Heart left ventricle (tissue), 16 donors: ENCODE measurements around the gene SRGAP3. TPM values are rescaled to one million over a fixed set of nuclear protein-coding genes. Genes with fewer than 3 reads are reported as not detected.

Experiments
- ATAC-seq, 4 donors: fragments of 200-7000 bp; cut with Tn5 transposase; one replicate each; pipeline ENCODE4 v1.9.1; 2020 to 2022; ENCODE audit warnings: moderate library complexity in 4 of 4, mild to moderate bottlenecking in 3 of 4, moderate number of reproducible peaks in 1 of 4
- DNase-seq, 5 donors: peaks; one replicate each; pipeline ENCODE4 v3.0.0-alpha.2; 2020
- H3K27ac ChIP-seq, 12 donors: fragments of 200-600 bp; sonication (generic) in 4 of 12; one replicate each; pipeline versions ENCODE4 v1.5.0 to v1.8.0; 2016 to 2022; ENCODE audit warnings: mild to moderate bottlenecking in 2 of 12
- H3K27me3 ChIP-seq, 9 donors: fragments of 200-600 bp; sonication (generic) in 2 of 9; one replicate each; pipeline versions ENCODE4 v1.5.1 to v1.8.0; 2016 to 2022; ENCODE audit warnings: mild to moderate bottlenecking in 3 of 9
- H3K36me3 ChIP-seq, 9 donors: fragments of 200-600 bp; sonication (generic) in 2 of 9; one replicate each; pipeline versions ENCODE4 v1.5.0 to v1.8.0; 2018 to 2022; ENCODE audit warnings: mild to moderate bottlenecking in 2 of 9
- H3K4me1 ChIP-seq, 12 donors: fragments of 200-600 bp; sonication (generic) in 4 of 12; one replicate each; pipeline versions ENCODE4 v1.5.0 to v1.8.0; 2016 to 2022; ENCODE audit warnings: mild to moderate bottlenecking in 3 of 12
- H3K4me3 ChIP-seq, 12 donors: fragments of 200-600 bp; sonication (generic) in 4 of 12; one replicate each; pipeline versions ENCODE4 v1.5.0 to v1.8.0; 2017 to 2022; ENCODE audit warnings: mild to moderate bottlenecking in 9 of 12, moderate library complexity in 4 of 12
- H3K9me3 ChIP-seq, 12 donors: fragments of 200-600 bp; sonication (generic) in 4 of 12; one replicate each; pipeline versions ENCODE4 v1.5.0 to v1.8.0; 2016 to 2022; ENCODE audit warnings: mild to moderate bottlenecking in 1 of 12
- CTCF ChIP-seq, 12 donors: fragments of 200-600 bp; sonication (generic) in 4 of 12; IDR thresholded peaks; one replicate each; pipeline versions ENCODE4 v1.5.0 to v1.8.0; 2018 to 2022; ENCODE audit warnings: antibody characterized with exemption in 12 of 12, mild to moderate bottlenecking in 5 of 12
- POLR2A ChIP-seq, 2 donors: fragments of 450-650 bp; IDR thresholded peaks; one replicate each; pipeline ENCODE4 v1.6.1; 2017; ENCODE audit warnings: antibody characterized with exemption in 2 of 2, mild to moderate bottlenecking in 2 of 2, moderate library complexity in 2 of 2
- whole genome bisulfite sequencing, 4 donors: extraction: QIAGEN DNeasy Blood & Tissue Kit in 2 of 4; methylation state at CpG; one replicate each; pipeline versions ENCODE4 v1.1.5 to v1.1.7; 2013 to 2018; 5-methylcytosine and 5-hydroxymethylcytosine counted together
- intact Hi-C, 10 donors: fragments of 100-400 bp; cut with DNase I; formaldehyde crosslinking; loops; one replicate each; pipeline versions ENCODE4 v1.11.1 to v1.14.2; 2022
- polyA plus RNA-seq, 2 donors: library from polyadenylated mRNA; stranded (reverse); fragments of 200-250 nt; gene quantifications; one replicate each; pipeline ENCODE4 v1.2.3, GENCODE V29; 2013
- total RNA-seq, 9 donors: library from RNA; depleted of rRNA in 2 of 9; stranded (reverse); fragments of >200 nt in 2 of 9; fragmentation: NEBNext Ultra II Directional in 3 of 9; extraction: Animal tissue kit (Norgen Biotek cat#: 25700) in 3 of 9; gene quantifications; one replicate each; pipeline versions ENCODE4 v1.1.0 to v1.2.4, GENCODE V29; 2016 to 2023
- donor health status: ischemic (EF 13 %, LVEDD 7.1; RV severe dilation, severe dysfunction).
- donor health status: healthy with polysubstance abuse.
- donor health status: DM: no; HTN: yes; CAD: no.
- donor health status: DM: no; HTN: no; CAD: no.
- donor health status: ischemic (EF 25% LVEDD 6.9; RV normal size, moderate dysfunction).
- donor health status: ischemic (EF 25% LVEDD 5.7; RV mildly dilated, moderate dysfunction).
- donor health status: healthy.
- donor health status: DM: yes; HTN: yes; CAD: no.
- donor health status: ischemic (EF 35%, LVEDD 5.7; RV mildly dilated, moderate dysfunction).
- donor health status: nonischemic (EF 11% LVEDD 7.7; RV severe dilation, severe dysfunction).
- donor health status: DM: yes; HTN: yes; CAD: no.
- donor health status: PGD.
- donor health status: ischemic (EF 29% LVEDD 5.4; RV normal size, mild dysfunction).
- donor health status: nonischemic (EF 23%, LVEDD 6.1; RV moderate dilation, normal function).

Gene SRGAP3
- total and polyA plus RNA-seq, 11 donors, result 1.4 to 16.8 (median 9.0) TPM

DNA sequence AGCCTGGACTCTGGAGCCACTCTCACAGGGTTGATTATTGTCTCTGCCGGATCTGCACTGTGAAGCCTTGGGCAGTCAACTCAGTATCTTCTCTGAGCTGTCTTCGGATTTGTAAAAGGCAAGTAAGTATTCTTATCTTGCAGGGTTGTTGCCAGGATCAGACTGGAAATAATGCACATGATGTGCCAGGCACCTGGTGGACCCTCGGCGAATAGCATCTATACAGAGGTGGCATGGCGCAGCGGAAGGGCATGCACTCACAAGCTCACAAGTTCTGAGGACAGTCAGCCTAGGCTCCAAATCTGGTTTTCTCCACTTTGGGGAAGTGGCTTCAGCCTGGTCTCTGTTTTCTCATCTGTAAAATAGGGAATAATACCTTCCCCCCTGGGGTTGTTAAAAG is 113.9 kb downstream of the SRGAP3 start:
- Histone ChIP-seq H3K36me3 (no peaks in the 10 kb centered on the region), H3K4me3 (peak overlapping the region in 10 of 12 donors; percentile 8 to 59 (median 50)), H3K4me1 (peaks cover 0 to 15% (median 3%) of the 10 kb centered on the region in 12 donors), H3K27ac (no peak overlapping the region), H3K27me3 (peaks cover 0 to 11% (median 0%) of the 10 kb centered on the region in 9 donors), H3K9me3 (peaks cover 0 to 7% (median 0%) of the 10 kb centered on the region in 12 donors)
- ATAC-seq (peak in 2 of 4 donors; percentile 8 to 23), DNase-seq (no peak)
- TF ChIP-seq POLR2A (IDR thresholded peaks at IDR 0.05), result no peak
- no peak for TF ChIP-seq CTCF (IDR thresholded peaks at IDR 0.05)
- intact Hi-C loops, result loop anchor here in 1 of 10 donors (5.0 kb wide), 1 partner anchor 112 kb away; the partner anchor contains the start of gene SRGAP3
- WGBS, 4 donors, result 67 to 84% (median 78%) methylated on average over 6 of the region's 6 CpGs

- Histone ChIP-seq H3K27me3 (peaks cover 0 to 11% (median 0%) of the 10 kb centered on the region in 9 donors), H3K36me3 (no peaks in the 10 kb centered on the region), H3K4me3 (no peak overlapping the region), H3K4me1 (peaks cover 0 to 16% (median 3%) of the 10 kb centered on the region in 12 donors), H3K27ac (no peak overlapping the region), H3K9me3 (no peaks in the 10 kb centered on the region)
- DNase-seq (no peak), ATAC-seq (no peak)
- WGBS, 4 donors, result 74 to 84% (median 76%) methylated on average over 3 of the region's 3 CpGs
- TF ChIP-seq CTCF (IDR thresholded peaks at IDR 0.05), result no peak
- no peak for TF ChIP-seq POLR2A (IDR thresholded peaks at IDR 0.05)
- intact Hi-C loops, result no loop called here
Observed at GRCh38 chr3:9133656-9134055, 115.8 kb downstream of the SRGAP3 start.

GRCh38 chr3:9130345-9131305 is 118.8 kb downstream of the SRGAP3 start:
- intact Hi-C loops, result no loop called here
- Histone ChIP-seq H3K27me3 (no peaks in the 10 kb centered on the region), H3K27ac (no peak overlapping the region), H3K4me1 (peaks cover 0 to 13% (median 2%) of the 10 kb centered on the region in 12 donors), H3K4me3 (no peak overlapping the region), H3K36me3 (no peaks in the 10 kb centered on the region), H3K9me3 (no peaks in the 10 kb centered on the region)
- TF ChIP-seq CTCF (IDR thresholded peaks at IDR 0.05) (no peak), POLR2A (IDR thresholded peaks at IDR 0.05) (no peak)
- peak in 2 of 4 donors; percentile 26 to 32 for ATAC-seq
- whole genome bisulfite sequencing, 4 donors, result 48 to 59% (median 54%) methylated on average over 8 of the region's 8 CpGs
- no peak for DNase-seq

DNA sequence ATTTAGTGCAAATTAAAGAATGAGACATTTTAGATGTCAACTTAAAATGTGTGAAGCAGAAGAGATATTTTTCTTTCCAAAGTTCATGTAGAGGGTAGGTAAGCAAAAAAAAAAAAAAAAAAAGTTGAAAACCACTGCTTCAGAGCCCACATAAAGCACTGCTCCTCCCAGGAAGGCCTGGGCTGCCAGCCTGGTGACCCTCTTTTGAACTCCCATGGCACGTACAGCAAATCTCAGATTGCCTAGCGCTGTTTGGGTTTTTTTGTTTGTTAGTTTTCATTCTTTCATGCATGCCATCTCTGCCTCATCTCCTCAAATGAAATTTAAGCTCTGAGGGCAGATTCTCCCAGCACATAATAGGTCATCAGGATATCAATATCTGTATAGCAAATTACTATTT is 120.1 kb downstream of the SRGAP3 start:
- TF ChIP-seq POLR2A (IDR thresholded peaks at IDR 0.05) (no peak), CTCF (IDR thresholded peaks at IDR 0.05) (no peak)
- Histone ChIP-seq H3K9me3 (no peaks in the 10 kb centered on the region), H3K27ac (no peak overlapping the region), H3K4me1 (peaks cover 0 to 13% (median 4%) of the 10 kb centered on the region in 12 donors), H3K4me3 (no peak overlapping the region), H3K36me3 (no peaks in the 10 kb centered on the region), H3K27me3 (no peaks in the 10 kb centered on the region)
- intact Hi-C loops, result no loop called here
- no peak for ATAC-seq
- DNase-seq, result no peak
- 66 to 78% (median 70%) methylated on average over 2 of the region's 2 CpGs for WGBS, 4 donors
